GM12878 (cell line): ENCODE measurements around the gene MRPS27. TPM values are rescaled to one million over a fixed set of nuclear protein-coding genes. Genes with fewer than 3 reads are reported as not detected.

Experiments
- ATAC-seq: fragments of 200-7000 bp; cut with Tn5 transposase; 3 replicates; pipeline ENCODE4 v1.9.1; 2020; ENCODE audit warnings: mild to moderate bottlenecking, moderate library complexity
- BruUV-seq: library from RNA; stranded (reverse); fragments of 400-500 nt; replicated peaks from 2 replicates; lab custom pipeline; 2021; lab: Mats Ljungman, UMichigan
- CTCF ChIA-PET: fragments of 300-600 bp; sonication (Branson Sonifier 250); formaldehyde crosslinking; extraction: SDS; loops from one replicate; lab custom pipeline; 2021; ENCODE audit warnings: inconsistent platforms; lab: Yijun Ruan, JAX
- POLR2A ChIA-PET: fragments of 350-600 bp; formaldehyde crosslinking; extraction: SDS; loops from one replicate; lab custom pipeline; 2021; ENCODE audit warnings: inconsistent platforms; lab: Charles Lee
- RAD21 ChIA-PET: fragments of 300-600 bp; sonication (Branson Sonifier 250); formaldehyde crosslinking; loops from one replicate; lab custom pipeline; 2023; ENCODE audit warnings: antibody characterized with exemption; ENCODE audit not compliant: unreplicated experiment; lab: Charles Lee
- SMC1A ChIA-PET: fragments of 300-600 bp; sonication (Branson Sonifier 250); formaldehyde crosslinking; loops from one replicate; lab custom pipeline; 2023; ENCODE audit not compliant: unreplicated experiment, uncharacterized antibody; lab: Charles Lee
- DNase-seq: peaks from one replicate; pipeline ENCODE4 v3.0.0-alpha.2; 2011; ENCODE audit warnings: low read depth, low spot score
- FAIRE-seq: peaks from 3 replicates; lab custom pipeline; 2011; peaks lifted over from hg19 to GRCh38; lab: Jason Lieb, UNC
- H2AFZ ChIP-seq: 2 replicates; pipeline ENCODE4 v1.6.0; 2011; ENCODE audit warnings: low read depth, low read length, control low read depth; ENCODE audit not compliant: control insufficient read depth
- H3K27ac ChIP-seq: 2 replicates; pipeline ENCODE4 v1.5.1; 2011; ENCODE audit warnings: control low read depth; ENCODE audit not compliant: control insufficient read depth, insufficient read depth
- H3K27me3 ChIP-seq, 2 experiments: replicated peaks in 1 of 2; 2 replicates each; pipeline versions ENCODE4 v1.6.0 to v1.6.1; 2011; ENCODE audit warnings: low read length in 1 of 2; ENCODE audit not compliant: control insufficient read depth in 2 of 2, insufficient read depth in 2 of 2
- H3K36me3 ChIP-seq, 2 experiments: 2 replicates each; pipeline ENCODE4 v1.5.1; 2011; ENCODE audit warnings: low read length in 1 of 2; ENCODE audit not compliant: control insufficient read depth in 2 of 2, insufficient read depth in 2 of 2
- H3K4me1 ChIP-seq: 2 replicates; pipeline ENCODE4 v1.6.1; 2011; ENCODE audit warnings: mild to moderate bottlenecking, low read length, moderate library complexity, mixed read lengths; ENCODE audit not compliant: control insufficient read depth, insufficient read depth
- H3K4me2 ChIP-seq: 2 replicates; pipeline ENCODE4 v1.6.0; 2011; ENCODE audit warnings: control low read depth; ENCODE audit not compliant: control insufficient read depth, insufficient read depth
- H3K4me3 ChIP-seq: fragments of 200-600 bp; sonication (generic); 2 replicates; pipeline ENCODE4 v1.5.1; 2016
- H3K79me2 ChIP-seq: 2 replicates; pipeline ENCODE4 v1.6.0; 2011; ENCODE audit warnings: low read length; ENCODE audit not compliant: control insufficient read depth, insufficient read depth
- H3K9ac ChIP-seq: 2 replicates; pipeline ENCODE4 v1.8.0; 2011; ENCODE audit warnings: low read length, control low read depth, mixed read lengths; ENCODE audit not compliant: control insufficient read depth, insufficient read depth
- H3K9me3 ChIP-seq: replicated peaks from 3 replicates; pipeline ENCODE4 v1.5.1; 2011; ENCODE audit warnings: mild to moderate bottlenecking, low read length; ENCODE audit not compliant: control insufficient read depth, insufficient read depth
- H4K20me1 ChIP-seq: 2 replicates; pipeline ENCODE4 v1.6.0; 2011; ENCODE audit not compliant: control insufficient read depth, insufficient read depth
- BACH1 ChIP-seq: fragments of 450-650 bp; IDR thresholded peaks from 2 replicates; pipeline ENCODE4 v1.6.1; 2017; ENCODE audit warnings: mild to moderate bottlenecking, borderline replicate concordance
- BHLHE40 ChIP-seq, 2 experiments: fragments of 450-650 bp in 1 of 2; IDR thresholded peaks; 2 replicates each; pipeline ENCODE4 v1.6.1; 2011 to 2017; ENCODE audit warnings: low read depth in 2 of 2, borderline replicate concordance in 1 of 2, improper control_type of control experiment in 1 of 2, low read length in 1 of 2, mild to moderate bottlenecking in 1 of 2
- CTCF ChIP-seq, 3 experiments: IDR thresholded peaks in 2 of 3; conservative IDR thresholded peaks in 1 of 3; 2 replicates each; pipeline ENCODE4 v1.5.1; 2011; ENCODE audit warnings: low read depth in 3 of 3, low read length in 3 of 3, mild to moderate bottlenecking in 3 of 3, control low read depth in 2 of 3, moderate library complexity in 2 of 3, inconsistent platforms in 1 of 3, mixed read lengths in 1 of 3; ENCODE audit not compliant: control insufficient read depth in 2 of 3, insufficient read depth in 1 of 3; ENCODE audit errors: extremely low read depth in 1 of 3
- EGR1 ChIP-seq, 2 experiments: IDR thresholded peaks; 1 replicate in 1 of 2; 2 replicates in 1 of 2; pipeline ENCODE4 v1.6.1; 2011 to 2012; ENCODE audit warnings: low read depth in 2 of 2, low read length in 2 of 2, borderline replicate concordance in 1 of 2, mild to moderate bottlenecking in 1 of 2, moderate library complexity in 1 of 2
- HDGF ChIP-seq: fragments of 450-650 bp; IDR thresholded peaks from 2 replicates; pipeline ENCODE4 v1.6.1; 2016; ENCODE audit warnings: antibody characterized with exemption
- MEF2A ChIP-seq: IDR thresholded peaks from 2 replicates; pipeline ENCODE4 v1.6.1; 2011; ENCODE audit warnings: low read depth, mild to moderate bottlenecking, low read length, moderate library complexity; ENCODE audit not compliant: insufficient read depth
- PAX8 ChIP-seq: fragments of 450-650 bp; IDR thresholded peaks from 2 replicates; pipeline ENCODE4 v1.6.1; 2017; ENCODE audit warnings: mild to moderate bottlenecking, moderate library complexity
- RBBP5 ChIP-seq: fragments of 200-600 bp; sonication (generic); conservative IDR thresholded peaks from 2 replicates; pipeline ENCODE4 v1.6.1; 2016
- TAF1 ChIP-seq: IDR thresholded peaks from 2 replicates; pipeline ENCODE4 v1.6.1; 2011; ENCODE audit warnings: mild to moderate bottlenecking, low read depth, low read length, borderline replicate concordance
- TARDBP ChIP-seq: IDR thresholded peaks from 2 replicates; pipeline ENCODE4 v1.6.1; 2016; ENCODE audit warnings: borderline replicate concordance
- WRNIP1 ChIP-seq: IDR thresholded peaks from 2 replicates; pipeline ENCODE4 v1.6.1; 2011; ENCODE audit warnings: low read depth, low read length, improper control_type of control experiment, borderline replicate concordance
- YY1 ChIP-seq: IDR thresholded peaks from 2 replicates; pipeline ENCODE4 v1.6.1; 2011; ENCODE audit warnings: low read depth, mild to moderate bottlenecking, low read length
- WGBS: methylation state at CpG from one replicate; pipeline ENCODE4 v1.1.6; 2016; ENCODE audit warnings: low lambda C conversion rate; ENCODE audit not compliant: insufficient replicate concordance, insufficient coverage; ENCODE audit errors: missing lambda C conversion rate; 5-methylcytosine and 5-hydroxymethylcytosine counted together
- in situ Hi-C: fragments of 300-500 bp; cut with MboI; formaldehyde crosslinking; loops from 9 replicates; pipeline ENCODE4 v1.14.3; 2018; ENCODE audit warnings: mixed read lengths
- intact Hi-C: fragments of 100-400 bp; cut with micrococcal nuclease; formaldehyde crosslinking; loops from one replicate; pipeline ENCODE4 v1.14.2; 2022; ENCODE audit not compliant: unreplicated experiment
- polyA plus RNA-seq, 11 experiments: library from polyadenylated mRNA; depleted of rRNA in 4 of 11; unstranded in 6 of 11; stranded (reverse) in 5 of 11; fragments of >200 nt; fragmentation: Nextera tagmentation in 4 of 11; fragmentation: Illumina TruSeq in 1 of 11; extraction: Ambion mirVana in 4 of 11; extraction: Trizol in 1 of 11; gene quantifications; 1 replicate in 1 of 11; 2 replicates in 10 of 11; pipeline versions ENCODE4 v1.2.1 to v1.2.3, GENCODE V29; 2011 to 2016; ENCODE audit warnings: inconsistent platforms in 2 of 11, missing spikeins in 2 of 11, low read depth in 1 of 11
- total RNA-seq, 4 experiments: library from RNA; depleted of rRNA in 3 of 4; stranded (reverse); fragments of >200 nt in 3 of 4; fragmentation: Illumina TruSeq in 1 of 4; extraction: Trizol in 1 of 4; gene quantifications; 2 replicates each; pipeline versions ENCODE4 v1.2.1 to v1.2.3, GENCODE V29; 2013 to 2021

Gene MRPS27
- total and polyA plus RNA-seq, 10 of the 15 experiments (the other 5 are each of a cell fraction or from before 2014, with no cell fraction given) = 61.0 to 128 (median 93.0) TPM

GRCh38 chr5:72293495-72294055, 26.5 kb downstream of the MRPS27 start:
- Histone ChIP-seq H3K36me3 (no peaks in the 10 kb centered on the region; a peak in 3 of 4 replicates), H3K4me1 (peaks cover 26% of the 10 kb centered on the region), H3K9me3 (no peaks in the 10 kb centered on the region; the same call in 2 of the 3 replicates), H3K4me2 (peak overlapping the region; percentile 68), H3K27me3 (no peaks in the 10 kb centered on the region), H3K79me2 (peaks cover 23% of the 10 kb centered on the region), H2AFZ (no peak overlapping the region), H3K9ac (peak overlapping the region; percentile 7; the same call in 1 of the 2 replicates), H4K20me1 (no peaks in the 10 kb centered on the region), H3K4me3 (peak overlapping the region; percentile 54), H3K27ac (peak overlapping the region; percentile 67)
- RAD21 ChIA-PET = interaction anchor here (1.1 to 3.4 kb wide), 3 partner anchors 11 to 21 kb away, joined by 3 to 29 read pairs (median 6); no protein-coding TSS in a partner anchor
- POLR2A ChIA-PET = interaction anchor here (0.6 to 2.0 kb wide), 8 partner anchors 9 to 806 kb away, joined by 3 to 6 read pairs (median 4); no protein-coding TSS in a partner anchor
- SMC1A ChIA-PET = interaction anchor here (1.2 to 3.0 kb wide), 6 partner anchors 9 to 511 kb away, joined by 4 to 19 read pairs (median 7); no protein-coding TSS in a partner anchor
- BruUV-seq = no TSS peak
- intact Hi-C loops = no loop called here
- 56% methylated on average over 3 of the region's 3 CpGs for WGBS
- ATAC-seq (peak; percentile 23), FAIRE-seq (no peak), DNase-seq (no peak)
- CTCF ChIA-PET = interaction anchor here (0.6 to 5.9 kb wide), 6 partner anchors 9 to 168 kb away, joined by 3 to 20 read pairs (median 8); partner anchors contain the start of genes MRPS27 and PTCD2
- in situ Hi-C loops = no loop called here
- TF ChIP-seq MEF2A (peak; percentile 83), BACH1 (peak; percentile 25; the same call in 1 of the 2 replicates), EGR1 (IDR thresholded peaks at IDR 0.05; ENCODE audit: borderline replicate concordance in 1 of 2, low read depth in 2 of 2, low read length in 2 of 2) (no peak)

- no peak overlapping the region for H3K4me2 ChIP-seq
- H3K79me2 ChIP-seq = peaks cover 19% of the 10 kb centered on the region
- peak overlapping the region; percentile 67; the same call in 1 of the 2 replicates for H3K27ac ChIP-seq
- H3K4me3 ChIP-seq = no peak overlapping the region
- no peak for DNase-seq
- H3K36me3 ChIP-seq = no peaks in the 10 kb centered on the region; a peak in 3 of 4 replicates
- ChIA-PET SMC1A (interaction anchor here (1.2 to 3.0 kb wide), 6 partner anchors 10 to 60 kb away, joined by 5 to 19 read pairs (median 7); no protein-coding TSS in a partner anchor), CTCF (interaction anchor here (0.7 to 5.9 kb wide), 7 partner anchors 9 to 56 kb away, joined by 3 to 20 read pairs (median 6); partner anchors contain the start of genes MRPS27 and PTCD2), RAD21 (interaction anchor here (0.7 to 3.4 kb wide), 4 partner anchors 9 to 23 kb away, joined by 3 to 29 read pairs (median 4); no protein-coding TSS in a partner anchor), POLR2A (interaction anchor here (0.6 to 2.0 kb wide), 8 partner anchors 9 to 1330 kb away, joined by 3 to 8 read pairs (median 6); no protein-coding TSS in a partner anchor)
- 95% methylated on average over 1 of the region's 1 CpG for WGBS
- H3K9ac ChIP-seq = no peak overlapping the region
- no peak for ATAC-seq
- in situ Hi-C loops (no loop called here), intact Hi-C loops (no loop called here)
- H2AFZ ChIP-seq = no peak overlapping the region
- no peaks in the 10 kb centered on the region; the same call in 2 of the 3 replicates for H3K9me3 ChIP-seq
- H4K20me1 ChIP-seq = no peaks in the 10 kb centered on the region
- BruUV-seq = no TSS peak
- no peaks in the 10 kb centered on the region for H3K27me3 ChIP-seq
- peaks cover 26% of the 10 kb centered on the region for H3K4me1 ChIP-seq
- no peak for FAIRE-seq
- no peak for TF ChIP-seq TARDBP
- TF ChIP-seq YY1 = no peak
- no peak for TF ChIP-seq PAX8
- no peak for TF ChIP-seq CTCF (IDR thresholded peaks at IDR 0.05 in 2 of 3, conservative IDR thresholded peaks at IDR 0.05 in 1 of 3; ENCODE audit: control insufficient read depth in 2 of 3, extremely low read depth in 1 of 3, insufficient read depth in 1 of 3, low read depth in 3 of 3, low read length in 3 of 3)
- TF ChIP-seq TAF1 = no peak
- no peak for TF ChIP-seq BHLHE40 (IDR thresholded peaks at IDR 0.05; ENCODE audit: borderline replicate concordance in 1 of 2, low read depth in 2 of 2, low read length in 1 of 2)
- no peak for TF ChIP-seq RBBP5
- TF ChIP-seq WRNIP1 = no peak
- no peak for TF ChIP-seq HDGF
Observed at GRCh38 chr5:72292411-72292810, 27.6 kb downstream of the MRPS27 start.
